ENCODE data around the gene PPP1R3D. TPM values are rescaled to one million over a fixed set of nuclear protein-coding genes. Genes with fewer than 3 reads are reported as not detected.

PPP1R3D gene
- total RNA-seq, 1 experiment from 2014 or later, result 4.9 TPM

- ChIA-PET POLR2A (ENCODE audit: low non-redundant PET) (no interaction called here), CTCF (no interaction called here)
- Histone ChIP-seq H3K4me3 (ENCODE audit: low read depth, low read length, poor library complexity, severe bottlenecking) (no peak overlapping the region), H3K9me3 (ENCODE audit: low read depth, low read length, poor library complexity, severe bottlenecking) (no peaks in the 10 kb centered on the region), H3K27ac (ENCODE audit: low read depth, low read length, poor library complexity, severe bottlenecking) (no peak overlapping the region), H3K4me1 (ENCODE audit: insufficient read depth, low read length, poor library complexity, severe bottlenecking) (no peaks in the 10 kb centered on the region), H3K36me3 (ENCODE audit: insufficient read depth, low read length, poor library complexity, severe bottlenecking) (no peaks in the 10 kb centered on the region), H3K27me3 (replicated peaks; ENCODE audit: insufficient read depth, low read depth, low read length, poor library complexity) (no peaks in the 10 kb centered on the region)
- no peak for DNase-seq (ENCODE audit: low spot score)
- no TSS peak for BruUV-seq (replicated peaks)
- intact Hi-C loops (cut with micrococcal nuclease; ENCODE audit: unreplicated experiment), result no loop called here
- TF ChIP-seq, protein P1, sequence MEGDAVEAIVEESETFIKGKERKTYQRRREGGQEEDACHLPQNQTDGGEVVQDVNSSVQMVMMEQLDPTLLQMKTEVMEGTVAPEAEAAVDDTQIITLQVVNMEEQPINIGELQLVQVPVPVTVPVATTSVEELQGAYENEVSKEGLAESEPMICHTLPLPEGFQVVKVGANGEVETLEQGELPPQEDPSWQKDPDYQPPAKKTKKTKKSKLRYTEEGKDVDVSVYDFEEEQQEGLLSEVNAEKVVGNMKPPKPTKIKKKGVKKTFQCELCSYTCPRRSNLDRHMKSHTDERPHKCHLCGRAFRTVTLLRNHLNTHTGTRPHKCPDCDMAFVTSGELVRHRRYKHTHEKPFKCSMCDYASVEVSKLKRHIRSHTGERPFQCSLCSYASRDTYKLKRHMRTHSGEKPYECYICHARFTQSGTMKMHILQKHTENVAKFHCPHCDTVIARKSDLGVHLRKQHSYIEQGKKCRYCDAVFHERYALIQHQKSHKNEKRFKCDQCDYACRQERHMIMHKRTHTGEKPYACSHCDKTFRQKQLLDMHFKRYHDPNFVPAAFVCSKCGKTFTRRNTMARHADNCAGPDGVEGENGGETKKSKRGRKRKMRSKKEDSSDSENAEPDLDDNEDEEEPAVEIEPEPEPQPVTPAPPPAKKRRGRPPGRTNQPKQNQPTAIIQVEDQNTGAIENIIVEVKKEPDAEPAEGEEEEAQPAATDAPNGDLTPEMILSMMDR (conservative IDR thresholded peaks at IDR 0.05; ENCODE audit: low read depth, low read length), result no peak
- TF ChIP-seq EZH2 (IDR thresholded peaks at IDR 0.05; ENCODE audit: borderline replicate concordance, low read depth, low read length, poor library complexity, severe bottlenecking), result no peak
These were observed 14.7 kb downstream of the PPP1R3D start for GRCh38 chr20:59925359-59925758.

GRCh38 chr20:59923514-59923913 lies 16.6 kb downstream of the PPP1R3D start:
- CTCF ChIA-PET, result no interaction called here

DNA sequence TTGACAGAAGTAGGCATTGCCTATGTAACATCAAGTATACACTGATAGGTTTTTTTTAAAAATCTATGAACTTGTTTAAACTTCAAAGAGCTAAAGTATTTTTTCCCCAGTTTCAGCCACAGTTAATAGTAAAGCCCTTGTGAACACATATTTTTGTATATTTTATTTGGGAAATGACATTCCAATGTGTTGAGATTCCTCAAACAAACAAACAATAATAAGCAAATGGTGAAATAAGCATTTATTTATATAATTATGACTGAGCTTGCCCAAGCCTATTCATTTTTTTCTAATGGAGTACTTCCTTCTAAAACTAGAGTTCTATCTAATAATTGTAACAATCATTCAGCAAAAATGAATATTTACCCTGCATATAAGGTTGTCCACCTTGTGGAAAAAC lies 19.2 kb downstream of the PPP1R3D start:
- TF ChIP-seq EZH2 (IDR thresholded peaks at IDR 0.05; ENCODE audit: borderline replicate concordance, low read depth, low read length, poor library complexity, severe bottlenecking), result no peak
- TF ChIP-seq, protein P1 (conservative IDR thresholded peaks at IDR 0.05; ENCODE audit: low read depth, low read length), result no peak
- no peak overlapping the region for H3K27ac ChIP-seq (ENCODE audit: low read depth, low read length, poor library complexity, severe bottlenecking)
- CTCF ChIA-PET, result no interaction called here
- no peaks in the 10 kb centered on the region for H3K4me1 ChIP-seq (ENCODE audit: insufficient read depth, low read length, poor library complexity, severe bottlenecking)
- DNase-seq (ENCODE audit: low spot score), result no peak
- no peaks in the 10 kb centered on the region for H3K27me3 ChIP-seq (replicated peaks; ENCODE audit: insufficient read depth, low read depth, low read length, poor library complexity)
- no peak overlapping the region for H3K4me3 ChIP-seq (ENCODE audit: low read depth, low read length, poor library complexity, severe bottlenecking)
- POLR2A ChIA-PET (ENCODE audit: low non-redundant PET), result no interaction called here
- no peaks in the 10 kb centered on the region for H3K36me3 ChIP-seq (ENCODE audit: insufficient read depth, low read length, poor library complexity, severe bottlenecking)
- BruUV-seq (replicated peaks), result no TSS peak
- no peaks in the 10 kb centered on the region for H3K9me3 ChIP-seq (ENCODE audit: low read depth, low read length, poor library complexity, severe bottlenecking)
- intact Hi-C loops (cut with micrococcal nuclease; ENCODE audit: unreplicated experiment), result no loop called here

More at GRCh38 chr20:59923514-59923913, 16.6 kb downstream of the PPP1R3D start:
- no peaks in the 10 kb centered on the region for H3K9me3 ChIP-seq (ENCODE audit: low read depth, low read length, poor library complexity, severe bottlenecking)
- no peak for DNase-seq (ENCODE audit: low spot score)
- no peaks in the 10 kb centered on the region for H3K27me3 ChIP-seq (replicated peaks; ENCODE audit: insufficient read depth, low read depth, low read length, poor library complexity)
- intact Hi-C loops (cut with micrococcal nuclease; ENCODE audit: unreplicated experiment), result no loop called here
- no peak overlapping the region for H3K27ac ChIP-seq (ENCODE audit: low read depth, low read length, poor library complexity, severe bottlenecking)
- no peak overlapping the region for H3K4me3 ChIP-seq (ENCODE audit: low read depth, low read length, poor library complexity, severe bottlenecking)
- H3K4me1 ChIP-seq (ENCODE audit: insufficient read depth, low read length, poor library complexity, severe bottlenecking), result no peaks in the 10 kb centered on the region
- no peaks in the 10 kb centered on the region for H3K36me3 ChIP-seq (ENCODE audit: insufficient read depth, low read length, poor library complexity, severe bottlenecking)
- no TSS peak for BruUV-seq (replicated peaks)
- no peak for TF ChIP-seq EZH2 (IDR thresholded peaks at IDR 0.05; ENCODE audit: borderline replicate concordance, low read depth, low read length, poor library complexity, severe bottlenecking)
- TF ChIP-seq, protein P1 (conservative IDR thresholded peaks at IDR 0.05; ENCODE audit: low read depth, low read length), result no peak
- POLR2A ChIA-PET (ENCODE audit: low non-redundant PET), result no interaction called here

Data from A673 (cell line).